T-helper 2 cell treated with Interferon-gamma antibody and Interleukin-4, amounts not matched to agents 100 ng/mL and 5 ng/mL, for 36 hours (primary cell): ENCODE data around the gene SLC6A12. TPM values are rescaled to one million over a fixed set of nuclear protein-coding genes. Genes with fewer than 3 reads are reported as not detected.

Experiments
- intact Hi-C: fragments of 100-400 bp; cut with micrococcal nuclease; formaldehyde crosslinking; loops from one replicate; pipeline ENCODE4 v1.15.1; 2023
- total RNA-seq: library from RNA; stranded (reverse); gene quantifications from 2 replicates; pipeline ENCODE4 v1.2.3, GENCODE V29; 2022

The SLC6A12 gene
- total RNA-seq, 1 donor from 2014 or later = not detected

GRCh38 chr12:164207-164606 is 49.8 kb downstream of the SLC6A12 start:
- intact Hi-C loops = no loop called here

- intact Hi-C loops = no loop called here
Measured at GRCh38 chr12:163406-163986, 50.5 kb downstream of the SLC6A12 start.

DNA sequence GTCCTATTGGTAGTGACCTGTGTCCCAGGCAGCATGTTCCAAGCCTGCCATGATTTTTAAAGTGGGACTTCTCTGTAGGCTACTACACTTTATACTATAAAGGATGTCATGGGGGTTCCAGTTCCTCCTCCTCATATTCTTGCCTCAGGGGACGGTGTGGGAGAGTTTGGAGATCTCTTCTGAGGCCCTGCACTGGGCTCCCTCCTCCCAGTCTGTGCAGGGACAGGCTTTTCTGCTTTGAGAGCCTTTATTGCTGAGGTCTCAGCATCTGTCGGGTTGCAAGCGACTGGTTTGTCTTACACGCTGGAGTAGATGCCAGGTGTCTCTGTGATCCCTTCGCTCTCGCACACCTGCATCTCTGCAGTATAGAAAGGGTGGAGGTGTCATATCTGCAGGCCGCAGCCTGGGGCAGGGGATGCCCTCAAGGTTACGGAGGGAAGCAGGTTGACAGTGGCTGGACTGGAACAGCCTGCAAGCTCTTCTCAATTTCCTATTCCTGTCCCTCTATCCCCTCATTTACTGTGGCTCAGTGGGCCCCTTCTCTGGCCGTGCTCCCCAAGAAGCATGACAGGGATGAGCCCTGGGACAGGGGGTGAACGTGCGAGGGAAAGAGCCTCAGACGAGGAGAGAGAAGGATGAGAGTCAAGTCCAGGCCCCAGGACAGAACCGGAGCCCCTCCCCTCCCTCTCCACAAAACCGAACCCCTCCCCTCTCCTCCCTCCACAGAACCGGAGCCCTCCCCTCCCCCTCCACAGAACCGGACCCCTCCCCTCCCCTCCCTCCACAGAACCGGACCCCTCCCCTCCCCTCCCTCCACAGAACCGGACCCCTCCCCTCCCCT is 51.3 kb downstream of the SLC6A12 start:
- intact Hi-C loops = no loop called here

- intact Hi-C loops = no loop called here
Measured at GRCh38 chr12:161823-162222, 52.1 kb downstream of the SLC6A12 start.

DNA sequence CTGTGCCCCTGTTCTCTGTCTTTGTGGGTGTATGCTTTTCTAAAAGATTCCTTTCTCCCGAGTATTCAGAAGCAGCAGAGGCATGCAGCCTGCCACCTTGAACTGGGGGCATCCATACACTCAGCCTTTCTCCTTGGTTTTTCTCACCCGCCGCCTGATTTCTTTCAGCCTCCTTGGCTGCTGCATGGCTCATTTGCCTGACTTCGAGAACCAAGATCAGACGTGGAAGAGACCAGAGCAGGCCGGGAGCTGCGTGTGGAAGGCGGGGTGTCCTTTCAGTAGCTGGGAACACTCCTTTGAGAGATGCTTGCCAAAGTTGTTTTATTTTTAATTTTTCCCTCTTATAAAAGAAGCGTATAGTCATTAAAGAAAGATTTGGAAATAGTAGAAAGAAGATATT is 53.1 kb downstream of the SLC6A12 start:
- intact Hi-C loops = no loop called here

GRCh38 chr12:159156-159782 is 54.7 kb downstream of the SLC6A12 start:
- intact Hi-C loops = no loop called here

GRCh38 chr12:157644-158043 is 56.3 kb downstream of the SLC6A12 start:
- intact Hi-C loops = no loop called here

DNA sequence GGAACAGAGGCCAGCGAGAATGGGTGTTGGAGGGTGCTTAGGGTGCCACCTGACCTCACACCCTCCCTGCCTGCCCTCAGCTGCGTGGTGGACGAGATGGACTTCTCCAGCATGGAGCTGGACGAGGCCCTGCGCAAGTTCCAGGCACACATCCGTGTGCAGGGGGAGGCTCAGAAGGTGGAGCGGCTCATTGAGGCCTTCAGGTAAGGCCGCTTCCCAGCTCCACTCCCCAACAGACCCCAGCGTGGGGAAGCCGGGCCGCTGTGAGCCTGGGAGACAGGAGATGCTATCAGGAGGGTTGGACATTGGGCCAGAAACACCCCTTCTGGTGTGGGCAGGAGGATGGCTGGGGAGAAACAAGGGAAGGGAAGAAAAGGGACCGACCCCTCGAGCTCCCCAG is 57.0 kb downstream of the SLC6A12 start:
- intact Hi-C loops = no loop called here

DNA sequence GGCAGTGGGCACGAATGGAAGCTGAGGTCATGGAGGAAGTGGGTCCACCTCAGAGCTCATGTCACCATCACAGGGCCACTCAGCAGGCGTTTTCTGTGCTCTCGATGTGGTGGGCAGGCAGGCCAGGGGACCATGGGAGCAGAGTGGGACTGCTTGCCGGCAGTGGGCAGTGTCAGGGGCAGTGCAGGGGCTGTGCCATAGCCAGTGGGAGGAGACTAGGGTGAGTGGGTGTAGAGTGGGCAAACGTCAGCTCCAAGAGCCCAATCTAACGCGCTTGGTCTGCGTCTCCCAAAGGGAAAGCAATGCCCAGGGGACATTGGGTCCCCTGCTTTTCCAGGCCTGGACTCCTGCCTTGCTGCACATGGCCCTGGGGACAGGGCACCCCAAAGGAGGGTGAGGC is 58.3 kb downstream of the SLC6A12 start:
- intact Hi-C loops = no loop called here

GRCh38 chr12:155006-155405 is 59.0 kb downstream of the SLC6A12 start:
- intact Hi-C loops = no loop called here

DNA sequence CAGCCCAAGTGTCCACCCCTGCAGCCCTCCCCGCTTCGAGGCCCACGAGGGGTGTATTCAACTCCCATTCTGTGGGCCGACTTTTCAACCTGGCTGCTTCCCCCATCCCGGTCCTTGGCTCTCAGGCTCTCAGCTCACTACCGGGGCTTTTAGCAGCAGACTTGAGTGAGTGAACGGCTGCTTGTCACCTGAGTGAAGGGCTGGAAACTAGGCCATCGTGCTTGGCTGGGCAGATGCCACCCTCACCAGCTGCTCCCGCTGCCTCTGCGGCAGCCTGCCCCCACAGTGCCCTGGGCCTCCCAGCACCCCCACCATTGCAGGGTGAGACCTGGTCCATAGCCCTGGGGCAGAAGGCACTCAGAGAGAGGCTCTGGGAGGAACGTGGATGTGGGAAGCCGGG is 59.9 kb downstream of the SLC6A12 start:
- intact Hi-C loops = no loop called here

DNA sequence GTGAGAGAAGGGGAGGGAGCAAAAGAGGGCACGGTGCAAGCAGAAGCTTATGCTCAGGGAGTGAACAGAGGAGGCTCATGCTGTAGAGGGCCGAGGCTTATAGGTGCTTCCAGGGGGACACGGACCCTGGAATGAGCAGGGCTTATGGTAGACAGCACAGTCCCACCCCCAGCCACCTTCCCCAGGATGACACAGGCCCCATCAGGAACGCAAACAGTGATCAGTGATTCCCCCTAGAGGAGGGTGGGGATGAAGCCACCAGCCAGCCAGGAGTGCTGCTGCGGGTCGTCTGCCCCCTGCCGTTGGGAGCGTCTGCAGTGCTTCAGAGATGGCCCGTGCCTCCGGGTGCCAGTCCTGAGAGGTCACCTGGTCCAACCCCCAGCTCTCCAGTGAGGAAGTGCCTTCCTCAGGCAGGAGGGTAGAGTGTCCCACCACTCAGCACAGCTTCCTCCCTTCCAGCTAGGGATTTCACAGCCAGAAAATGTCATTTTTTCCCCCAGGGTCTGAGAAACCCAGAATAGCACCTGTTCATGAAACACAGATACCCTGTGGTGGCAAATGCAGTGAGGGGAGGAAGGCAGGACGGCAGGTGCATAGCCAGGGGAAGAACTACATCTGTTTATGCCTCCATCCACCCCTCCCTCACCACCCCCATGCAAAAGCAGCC is 60.7 kb downstream of the SLC6A12 start:
- intact Hi-C loops = no loop called here

DNA sequence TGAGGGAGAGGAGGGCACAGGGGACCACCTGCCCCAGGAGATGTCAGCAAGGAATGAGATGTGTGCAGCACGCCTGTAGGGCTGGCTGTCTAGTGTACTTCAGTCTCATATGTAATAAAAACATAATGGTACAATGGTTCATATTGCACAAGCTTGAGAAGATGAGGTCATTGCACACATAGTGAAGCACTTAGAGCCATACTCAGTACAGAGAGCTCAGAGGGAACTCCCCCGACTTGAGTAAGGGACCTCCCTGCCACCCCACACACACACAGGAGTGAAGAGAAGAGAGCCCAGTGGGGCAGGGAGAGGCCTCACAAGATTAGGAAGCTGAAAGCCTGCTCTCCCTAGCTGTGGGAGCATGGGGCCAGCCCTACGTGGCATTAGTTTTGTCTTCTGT is 61.5 kb downstream of the SLC6A12 start:
- intact Hi-C loops = no loop called here

DNA sequence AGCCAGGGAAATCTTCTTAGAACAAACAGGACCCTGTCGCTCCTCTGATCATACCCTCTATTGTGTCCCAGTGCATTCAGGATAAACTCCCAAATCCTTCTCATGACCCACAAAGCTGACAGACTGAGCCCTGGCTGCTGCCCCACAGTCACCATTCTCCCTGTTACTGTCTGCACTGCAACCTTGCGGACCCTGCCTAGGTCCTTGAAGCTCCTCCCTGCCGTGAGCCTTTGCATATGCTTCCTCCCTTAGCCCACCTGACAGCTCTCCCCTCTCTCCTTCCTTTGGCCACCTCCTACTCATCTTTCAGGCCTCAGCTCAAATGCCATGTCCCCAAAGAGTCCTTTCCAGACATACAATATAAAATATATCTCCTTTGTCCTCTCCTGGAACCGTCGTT is 62.4 kb downstream of the SLC6A12 start:
- intact Hi-C loops = no loop called here

- intact Hi-C loops = no loop called here
Measured at GRCh38 chr12:148676-149416, 65.1 kb downstream of the SLC6A12 start.

DNA sequence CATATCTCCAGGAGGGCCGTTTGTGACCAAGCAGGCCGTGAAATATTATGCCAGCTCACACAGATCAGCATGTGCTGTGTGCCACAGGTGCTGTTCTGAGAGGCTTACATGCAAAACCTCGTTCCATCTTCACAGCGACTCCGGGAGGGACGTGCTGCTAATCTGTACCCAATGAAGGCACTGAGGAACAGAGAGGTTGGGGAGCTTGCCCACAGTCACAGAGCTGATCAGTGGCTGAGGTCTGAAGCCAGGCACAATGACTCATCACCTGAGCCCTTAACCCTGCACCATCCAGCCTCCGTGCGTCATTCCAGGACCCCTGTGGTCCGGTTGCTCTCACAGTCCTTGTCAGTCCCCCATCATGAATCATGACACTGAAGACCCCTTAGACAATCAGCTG is 66.7 kb downstream of the SLC6A12 start:
- intact Hi-C loops = no loop called here

DNA sequence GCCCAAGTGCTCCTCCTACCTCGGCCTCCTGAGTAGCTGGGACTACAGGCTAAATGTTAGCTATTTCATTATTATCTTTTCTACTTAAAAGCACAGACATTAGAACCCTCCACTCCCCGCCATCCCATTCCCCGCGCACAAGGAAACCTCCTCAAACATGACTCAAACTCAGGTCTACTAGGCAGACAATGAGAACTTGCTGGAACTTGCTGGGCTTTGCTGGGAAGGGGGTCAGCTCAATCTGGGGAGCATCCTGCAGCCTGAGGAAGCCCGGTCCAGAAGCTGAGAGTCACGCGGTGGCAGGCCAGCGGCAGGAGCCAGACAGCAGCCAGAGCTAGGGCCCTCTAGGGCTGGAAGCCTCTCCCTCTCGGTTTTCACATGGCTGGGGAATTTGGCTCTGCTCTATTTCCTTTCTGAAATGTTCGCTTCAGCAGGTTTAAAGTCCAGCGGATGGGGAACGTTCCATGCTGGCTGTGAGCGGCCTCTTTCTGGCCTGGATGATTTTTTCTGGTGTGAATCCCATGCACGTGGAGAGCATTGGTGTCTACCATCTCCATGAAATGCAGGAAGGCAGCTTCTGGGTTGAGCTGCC is 68.5 kb downstream of the SLC6A12 start:
- intact Hi-C loops = no loop called here

DNA sequence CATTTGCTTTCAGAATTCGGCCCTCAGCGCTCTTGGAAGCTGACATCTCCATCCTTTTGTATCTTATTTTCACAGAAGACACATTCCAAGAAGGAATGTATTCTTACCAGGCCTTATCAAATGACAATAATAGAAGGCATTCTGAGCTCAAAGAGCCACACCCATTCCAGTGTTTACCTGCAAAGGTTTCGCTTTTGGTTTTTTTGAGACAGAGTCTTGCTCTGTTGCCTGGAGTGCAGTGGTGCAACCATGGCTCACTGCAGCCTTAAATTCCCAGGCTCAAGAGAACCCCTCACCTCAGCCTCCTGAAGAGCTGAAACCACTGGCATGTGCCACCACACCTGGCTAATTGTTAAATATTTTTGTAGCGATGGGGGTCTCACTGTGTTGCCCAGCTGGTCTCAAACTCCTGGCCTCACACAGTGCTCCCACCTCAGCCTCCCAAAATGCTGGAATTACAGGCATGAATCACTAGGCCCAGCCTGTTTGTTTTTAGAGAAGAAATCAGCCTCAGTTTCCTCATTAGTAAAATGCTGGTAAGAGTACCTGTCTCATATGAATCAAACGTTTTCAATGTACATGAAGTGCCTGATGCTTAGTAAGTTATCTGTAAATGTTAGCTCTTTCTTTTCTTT is 69.2 kb downstream of the SLC6A12 start:
- intact Hi-C loops = no loop called here

DNA sequence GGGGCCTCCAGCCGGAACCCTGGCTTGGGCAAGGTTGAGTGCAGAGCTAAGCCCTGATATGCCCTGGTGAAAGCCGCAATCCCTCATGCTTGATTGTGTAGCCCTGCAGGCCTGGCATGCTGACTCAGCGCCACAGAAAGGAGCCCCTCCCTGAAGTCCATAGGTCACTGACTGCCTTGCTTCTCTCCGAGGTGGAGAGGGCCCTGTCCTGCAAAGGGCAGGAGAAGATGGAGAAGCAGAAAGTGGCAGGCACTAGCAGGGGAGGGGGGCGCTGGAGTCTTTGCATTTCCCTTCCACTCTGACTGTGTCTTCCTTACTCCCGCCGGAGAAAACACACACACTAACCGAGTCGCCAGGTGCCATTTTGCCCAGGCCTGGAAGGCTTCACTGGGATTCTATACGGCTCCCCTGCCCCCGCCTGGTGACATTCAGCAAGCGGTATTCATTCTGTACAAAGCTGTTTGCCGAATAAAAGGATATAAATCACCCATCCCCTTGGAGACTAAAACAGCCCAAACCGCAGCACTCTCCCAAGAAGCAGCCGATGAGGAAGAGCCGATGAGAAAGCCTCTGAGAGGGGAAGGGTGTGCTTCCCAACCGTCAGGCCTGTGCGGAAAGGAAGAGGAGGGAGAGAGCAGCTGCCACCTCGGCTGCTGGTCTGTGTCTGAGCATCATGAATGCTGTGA is 69.8 kb downstream of the SLC6A12 start:
- intact Hi-C loops = no loop called here

DNA sequence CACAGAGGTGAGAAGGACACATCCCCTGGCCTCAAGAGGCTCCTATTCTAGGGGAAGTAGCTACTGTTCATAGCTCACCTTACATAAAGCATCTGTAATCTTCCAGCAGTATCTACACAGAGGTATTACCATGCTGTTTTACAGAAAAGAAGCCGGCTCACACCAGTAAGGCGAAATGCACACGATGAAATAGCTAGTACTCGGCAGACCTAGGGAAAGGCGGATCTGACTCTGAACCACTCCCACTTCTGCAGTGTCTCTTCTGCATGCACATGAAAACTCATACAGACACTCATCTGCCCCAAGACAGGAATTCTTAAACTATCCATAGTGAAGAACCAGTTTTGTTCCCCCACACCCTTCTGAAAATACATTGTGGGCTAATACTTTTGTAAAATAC is 73.8 kb downstream of the SLC6A12 start:
- intact Hi-C loops = no loop called here
